HL-60 (cell line): ENCODE measurements around the gene ADAMTS3.

Experiments used
- GABPA ChIP-seq: IDR thresholded peaks from 2 replicates; pipeline ENCODE4 v1.6.1; 2012; ENCODE audit warnings: low read depth
- POLR2AphosphoS5 ChIP-seq: IDR thresholded peaks from 2 replicates; pipeline ENCODE4 v1.6.1; 2012; ENCODE audit warnings: low read depth
- TF ChIP-seq, protein P1 (sequence below): IDR thresholded peaks from one replicate; pipeline ENCODE4 v1.5.1; 2011; ENCODE audit warnings: low read length, control low read depth, inconsistent platforms; ENCODE audit not compliant: insufficient read depth
- TF ChIP-seq, protein P2 (sequence below): IDR thresholded peaks from 2 replicates; pipeline ENCODE4 v1.6.1; 2012; ENCODE audit warnings: low read depth; ENCODE audit not compliant: insufficient replicate concordance

DNA sequence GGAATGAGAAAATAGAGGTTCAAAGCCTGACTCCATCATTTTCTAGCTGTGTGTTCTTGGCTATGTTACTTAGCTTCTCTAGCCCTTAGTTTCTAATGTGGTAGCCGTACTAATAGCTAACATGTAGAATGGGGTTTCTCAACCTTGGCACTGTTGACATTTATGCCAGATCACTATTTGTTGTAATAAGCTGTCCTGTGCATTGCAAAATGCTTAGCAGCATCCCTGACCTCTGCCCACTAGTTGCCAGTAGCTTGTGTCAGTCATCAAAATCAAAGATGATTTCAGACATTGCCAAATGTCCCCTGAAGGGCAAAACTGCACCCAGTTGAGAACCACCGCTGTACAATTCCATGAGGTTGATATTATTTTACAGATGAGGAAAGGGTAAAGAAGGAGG lies 18.3 kb upstream of the ADAMTS3 start:
- TF ChIP-seq, protein P1, sequence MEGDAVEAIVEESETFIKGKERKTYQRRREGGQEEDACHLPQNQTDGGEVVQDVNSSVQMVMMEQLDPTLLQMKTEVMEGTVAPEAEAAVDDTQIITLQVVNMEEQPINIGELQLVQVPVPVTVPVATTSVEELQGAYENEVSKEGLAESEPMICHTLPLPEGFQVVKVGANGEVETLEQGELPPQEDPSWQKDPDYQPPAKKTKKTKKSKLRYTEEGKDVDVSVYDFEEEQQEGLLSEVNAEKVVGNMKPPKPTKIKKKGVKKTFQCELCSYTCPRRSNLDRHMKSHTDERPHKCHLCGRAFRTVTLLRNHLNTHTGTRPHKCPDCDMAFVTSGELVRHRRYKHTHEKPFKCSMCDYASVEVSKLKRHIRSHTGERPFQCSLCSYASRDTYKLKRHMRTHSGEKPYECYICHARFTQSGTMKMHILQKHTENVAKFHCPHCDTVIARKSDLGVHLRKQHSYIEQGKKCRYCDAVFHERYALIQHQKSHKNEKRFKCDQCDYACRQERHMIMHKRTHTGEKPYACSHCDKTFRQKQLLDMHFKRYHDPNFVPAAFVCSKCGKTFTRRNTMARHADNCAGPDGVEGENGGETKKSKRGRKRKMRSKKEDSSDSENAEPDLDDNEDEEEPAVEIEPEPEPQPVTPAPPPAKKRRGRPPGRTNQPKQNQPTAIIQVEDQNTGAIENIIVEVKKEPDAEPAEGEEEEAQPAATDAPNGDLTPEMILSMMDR, result no peak
- TF ChIP-seq POLR2AphosphoS5, result no peak
- TF ChIP-seq, protein P2, sequence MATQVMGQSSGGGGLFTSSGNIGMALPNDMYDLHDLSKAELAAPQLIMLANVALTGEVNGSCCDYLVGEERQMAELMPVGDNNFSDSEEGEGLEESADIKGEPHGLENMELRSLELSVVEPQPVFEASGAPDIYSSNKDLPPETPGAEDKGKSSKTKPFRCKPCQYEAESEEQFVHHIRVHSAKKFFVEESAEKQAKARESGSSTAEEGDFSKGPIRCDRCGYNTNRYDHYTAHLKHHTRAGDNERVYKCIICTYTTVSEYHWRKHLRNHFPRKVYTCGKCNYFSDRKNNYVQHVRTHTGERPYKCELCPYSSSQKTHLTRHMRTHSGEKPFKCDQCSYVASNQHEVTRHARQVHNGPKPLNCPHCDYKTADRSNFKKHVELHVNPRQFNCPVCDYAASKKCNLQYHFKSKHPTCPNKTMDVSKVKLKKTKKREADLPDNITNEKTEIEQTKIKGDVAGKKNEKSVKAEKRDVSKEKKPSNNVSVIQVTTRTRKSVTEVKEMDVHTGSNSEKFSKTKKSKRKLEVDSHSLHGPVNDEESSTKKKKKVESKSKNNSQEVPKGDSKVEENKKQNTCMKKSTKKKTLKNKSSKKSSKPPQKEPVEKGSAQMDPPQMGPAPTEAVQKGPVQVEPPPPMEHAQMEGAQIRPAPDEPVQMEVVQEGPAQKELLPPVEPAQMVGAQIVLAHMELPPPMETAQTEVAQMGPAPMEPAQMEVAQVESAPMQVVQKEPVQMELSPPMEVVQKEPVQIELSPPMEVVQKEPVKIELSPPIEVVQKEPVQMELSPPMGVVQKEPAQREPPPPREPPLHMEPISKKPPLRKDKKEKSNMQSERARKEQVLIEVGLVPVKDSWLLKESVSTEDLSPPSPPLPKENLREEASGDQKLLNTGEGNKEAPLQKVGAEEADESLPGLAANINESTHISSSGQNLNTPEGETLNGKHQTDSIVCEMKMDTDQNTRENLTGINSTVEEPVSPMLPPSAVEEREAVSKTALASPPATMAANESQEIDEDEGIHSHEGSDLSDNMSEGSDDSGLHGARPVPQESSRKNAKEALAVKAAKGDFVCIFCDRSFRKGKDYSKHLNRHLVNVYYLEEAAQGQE, result no peak
- TF ChIP-seq GABPA, result no peak
